T-helper 2 cell (primary cell): ENCODE data around the gene RAB27B.

ENCODE experiments used
- DNase-seq, 5 experiments: peaks; one replicate each; pipeline versions ENCODE4 v3.0.0 to v3.0.0-alpha.2; 2012 to 2022

The RAB27B gene

DNA sequence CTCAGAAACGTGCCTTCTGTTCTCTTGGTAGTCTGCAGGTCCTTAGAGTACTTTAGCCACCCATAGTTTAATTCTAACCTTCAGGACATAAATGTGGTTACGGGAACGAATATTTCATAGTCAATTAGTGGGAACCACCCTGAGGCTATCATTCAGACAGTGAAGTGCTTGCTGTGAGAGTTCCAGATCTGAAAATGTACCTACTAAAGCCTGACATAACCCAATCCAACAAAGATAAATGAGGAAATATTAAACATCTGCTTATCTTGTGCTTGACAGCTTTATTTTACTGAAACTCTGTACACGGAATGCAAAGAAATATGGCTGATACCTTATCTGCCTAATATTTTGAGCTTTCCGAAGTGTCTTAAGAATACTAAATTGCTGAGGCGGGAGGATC is 43.0 kb downstream of the RAB27B start:
- no peak for DNase-seq

DNA sequence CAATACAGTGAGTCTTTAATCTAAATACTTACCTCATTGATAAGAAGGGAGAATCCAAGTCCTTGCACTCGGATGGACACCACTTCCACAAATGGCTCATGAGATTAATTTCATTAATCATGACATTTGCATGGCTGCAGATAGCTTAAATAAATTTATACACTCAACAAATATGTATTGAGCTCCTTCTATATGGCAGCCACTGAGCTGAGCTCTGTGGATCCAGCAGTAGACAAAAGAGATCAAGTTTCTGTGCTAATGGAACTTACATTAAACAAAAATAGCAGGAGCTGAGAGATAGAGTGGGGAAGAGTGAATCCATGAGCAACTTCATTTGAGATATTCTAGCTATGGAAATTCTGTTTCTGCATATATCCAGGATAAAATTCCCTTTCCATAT is 44.4 kb downstream of the RAB27B start:
- no peak for DNase-seq

DNA sequence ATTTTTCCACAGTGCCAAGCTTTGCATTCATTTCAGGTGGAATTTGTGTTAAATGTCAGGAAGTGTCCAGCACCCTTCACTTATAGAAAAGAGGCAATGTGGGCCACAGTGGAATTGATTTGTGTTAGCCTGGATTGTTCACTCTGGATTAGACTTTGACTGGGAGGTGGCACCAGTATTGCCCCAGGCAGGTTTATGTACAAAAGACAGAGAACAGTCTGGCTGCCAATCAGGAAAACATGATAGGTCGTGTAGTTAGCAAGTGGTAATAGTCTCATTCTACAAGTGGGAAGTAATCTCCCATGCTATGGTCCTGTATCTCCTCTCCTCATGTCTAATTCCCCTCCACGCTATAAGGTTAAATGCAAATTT is 45.6 kb downstream of the RAB27B start:
- DNase-seq, result no peak

DNA sequence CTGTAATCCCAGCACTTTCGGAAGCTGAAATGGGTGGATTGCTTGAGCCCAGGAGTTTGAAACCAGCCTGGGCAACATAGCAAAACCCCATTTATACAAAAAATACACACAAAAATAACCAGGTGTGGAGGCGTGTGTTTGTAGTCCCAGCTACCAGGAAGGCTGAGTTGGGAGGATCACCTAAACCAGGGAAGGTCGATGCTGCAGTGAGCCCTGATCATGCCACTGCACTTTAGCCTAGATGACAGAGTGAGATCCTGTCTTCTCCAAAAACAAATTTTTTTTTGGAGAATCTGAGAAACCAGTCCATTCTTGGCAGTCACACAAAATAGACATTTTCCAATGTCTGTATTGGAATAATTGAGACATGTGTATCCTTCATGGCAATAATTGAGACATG is 46.8 kb downstream of the RAB27B start:
- DNase-seq, result no peak

DNA sequence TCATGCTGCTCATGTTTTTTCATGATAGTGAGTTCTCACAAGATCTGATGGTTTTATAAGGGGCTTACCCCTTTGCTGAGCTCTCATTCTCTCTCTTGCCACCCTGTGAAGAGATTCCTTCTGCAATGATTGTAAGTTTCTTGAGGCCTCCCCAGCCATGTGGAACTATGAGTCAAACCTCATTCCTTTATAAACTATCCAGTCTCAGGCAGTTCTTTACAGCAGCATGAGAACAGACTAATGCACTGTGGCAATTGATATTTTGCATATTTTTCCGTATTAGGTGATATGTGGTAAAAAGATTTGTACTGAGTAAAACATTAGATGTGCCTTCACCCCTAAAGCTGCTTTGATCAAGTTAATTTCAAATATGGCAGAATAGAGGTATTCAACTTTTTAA is 48.8 kb downstream of the RAB27B start:
- no peak for DNase-seq

DNA sequence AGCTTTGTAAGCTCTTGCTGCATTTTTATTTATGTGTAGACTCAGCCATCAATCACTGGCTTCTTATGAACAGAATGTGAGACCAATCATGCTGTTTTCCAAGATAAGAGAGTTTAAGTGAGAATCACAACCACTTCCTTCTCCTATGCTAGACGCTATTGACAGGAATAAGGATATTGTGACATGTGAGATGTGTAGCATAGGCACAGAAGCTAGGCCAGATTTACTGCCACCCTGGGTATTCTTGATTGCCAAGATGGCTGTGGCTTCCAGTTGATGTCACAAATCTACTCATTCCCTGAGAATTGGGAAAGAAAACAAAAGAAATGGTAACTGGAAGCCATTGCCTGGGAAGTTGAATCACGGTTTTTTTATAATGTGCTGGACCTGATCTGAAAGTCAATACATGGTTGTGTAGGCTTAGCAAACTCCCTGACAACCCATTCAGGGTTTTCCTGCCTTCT is 49.9 kb downstream of the RAB27B start:
- DNase-seq, result no peak

DNA sequence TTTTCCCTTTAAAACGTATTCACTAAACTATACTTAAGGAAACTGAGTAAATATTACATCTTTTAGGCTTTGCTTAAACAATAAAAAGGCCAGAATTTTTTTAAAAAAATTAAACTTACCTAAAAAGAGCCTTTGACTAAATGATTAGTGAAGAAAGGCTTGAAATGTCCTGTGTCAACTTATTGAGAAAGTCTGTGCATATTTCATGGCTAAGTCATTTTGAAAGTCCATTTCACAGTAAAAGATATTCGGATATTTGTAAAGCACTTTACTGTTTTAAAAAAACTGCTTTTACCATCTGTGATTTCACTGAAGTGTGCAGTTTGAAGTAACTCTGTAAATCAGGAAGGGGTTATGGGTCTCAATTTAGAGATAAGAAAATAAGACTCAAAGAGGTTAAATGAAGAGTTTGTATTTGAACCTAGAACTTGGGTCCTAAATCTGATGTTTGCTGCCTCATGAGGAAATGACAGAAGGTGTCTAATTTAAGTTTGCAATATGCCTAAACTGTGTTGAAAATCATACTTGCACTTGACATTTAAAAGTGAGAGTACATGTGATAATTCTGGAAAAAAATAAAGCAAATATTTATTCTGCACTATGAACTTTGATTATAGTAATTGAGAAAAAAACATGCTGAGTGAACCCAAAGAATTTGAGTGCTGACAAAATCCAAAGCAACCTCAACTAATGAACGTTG is 50.5 kb downstream of the RAB27B start:
- no peak for DNase-seq

DNA sequence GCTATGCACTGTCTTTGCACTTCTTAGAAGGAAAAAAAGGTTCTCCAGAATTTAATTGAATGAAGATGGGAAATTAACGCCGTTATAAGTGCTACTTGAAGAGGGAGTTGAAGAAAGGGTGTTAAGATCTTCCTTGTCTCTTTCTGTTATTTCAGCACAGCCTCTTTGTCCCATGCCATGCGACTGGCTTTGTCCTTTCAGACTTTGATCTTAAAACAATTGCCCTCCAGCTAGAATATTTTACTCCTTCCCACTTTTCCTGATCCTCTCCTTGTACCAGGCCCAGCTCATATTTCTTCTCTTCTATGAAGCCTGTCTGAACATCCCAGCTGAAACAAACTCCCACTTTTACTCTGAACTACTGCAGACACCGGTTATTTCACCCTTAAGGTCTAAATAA is 51.4 kb downstream of the RAB27B start:
- no peak for DNase-seq

DNA sequence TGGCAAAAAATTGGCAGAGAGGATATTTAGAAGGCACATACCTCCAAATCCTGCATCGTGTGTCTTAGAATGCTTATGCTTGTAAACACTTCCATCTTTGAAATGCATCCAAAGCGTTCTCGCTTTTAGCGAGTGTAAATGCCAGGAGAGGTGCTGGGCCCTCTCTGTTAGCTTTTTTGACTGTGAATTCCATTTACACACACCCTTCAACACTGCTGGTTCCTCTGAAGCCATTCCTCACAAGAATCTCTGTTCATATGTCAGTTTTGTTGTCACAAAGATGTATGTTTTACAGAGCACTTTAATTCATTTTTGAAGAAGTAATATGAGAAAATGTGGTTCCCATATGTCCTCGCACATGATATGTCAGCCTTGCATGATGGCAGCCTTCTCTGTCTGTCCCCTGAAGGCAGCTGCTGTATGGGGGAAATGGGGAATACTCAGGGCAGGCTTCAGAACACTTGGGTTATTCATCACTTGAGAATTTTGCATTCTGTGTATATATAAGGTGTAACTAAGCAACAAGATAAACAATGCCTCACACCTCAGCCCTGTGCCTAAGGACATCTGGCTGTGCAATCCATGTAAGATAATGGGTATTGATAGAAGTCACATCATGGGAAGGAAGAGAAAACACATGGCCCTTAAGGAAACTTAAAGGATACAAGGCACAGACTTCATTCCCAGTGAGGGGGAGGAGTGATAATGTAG is 52.3 kb downstream of the RAB27B start:
- no peak for DNase-seq

DNA sequence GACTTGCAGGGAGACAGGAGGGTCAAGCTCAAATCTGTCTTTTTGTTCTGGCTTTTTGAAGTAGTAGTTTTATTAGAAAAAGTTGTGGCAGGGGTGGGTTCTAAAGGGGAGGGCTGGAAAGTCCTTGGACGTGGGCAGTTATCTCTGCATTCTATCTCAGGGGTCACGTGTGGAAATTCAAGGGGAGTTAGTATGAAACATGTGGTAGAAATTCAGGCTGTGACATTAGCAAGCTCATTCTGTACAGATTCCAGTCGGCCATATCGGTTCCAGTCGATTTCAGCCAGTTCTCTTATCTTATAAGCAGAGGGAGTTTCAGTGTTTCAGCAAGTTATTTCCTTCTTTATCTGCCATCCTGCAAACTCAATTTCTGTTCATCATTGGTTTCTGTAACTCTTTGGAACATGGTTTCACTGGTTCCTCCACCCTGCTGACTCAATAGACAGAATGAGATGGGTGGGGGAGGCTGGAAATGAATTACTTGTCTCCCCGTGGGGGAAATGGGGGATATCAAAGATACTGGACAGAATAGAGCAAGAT is 53.0 kb downstream of the RAB27B start:
- DNase-seq, result no peak

DNA sequence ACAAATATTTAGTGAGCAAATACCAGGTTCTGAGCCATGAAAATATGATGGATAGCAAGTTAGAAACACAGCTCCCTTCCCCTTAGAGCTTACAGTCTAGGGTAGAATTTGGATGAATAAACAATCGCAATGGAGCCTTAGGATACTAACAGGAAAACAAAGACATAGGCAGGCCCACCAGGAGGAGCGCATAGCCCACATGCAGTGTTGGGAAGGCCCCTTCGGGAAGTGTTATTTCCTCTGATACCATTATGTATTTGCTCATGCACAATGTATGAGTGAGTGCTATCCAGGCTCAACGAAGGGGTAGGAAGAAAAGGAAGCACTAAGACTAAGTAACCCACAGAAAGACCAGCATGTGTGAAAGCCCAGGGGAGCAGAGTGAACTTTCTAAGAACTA is 54.0 kb downstream of the RAB27B start:
- DNase-seq, result no peak

DNA sequence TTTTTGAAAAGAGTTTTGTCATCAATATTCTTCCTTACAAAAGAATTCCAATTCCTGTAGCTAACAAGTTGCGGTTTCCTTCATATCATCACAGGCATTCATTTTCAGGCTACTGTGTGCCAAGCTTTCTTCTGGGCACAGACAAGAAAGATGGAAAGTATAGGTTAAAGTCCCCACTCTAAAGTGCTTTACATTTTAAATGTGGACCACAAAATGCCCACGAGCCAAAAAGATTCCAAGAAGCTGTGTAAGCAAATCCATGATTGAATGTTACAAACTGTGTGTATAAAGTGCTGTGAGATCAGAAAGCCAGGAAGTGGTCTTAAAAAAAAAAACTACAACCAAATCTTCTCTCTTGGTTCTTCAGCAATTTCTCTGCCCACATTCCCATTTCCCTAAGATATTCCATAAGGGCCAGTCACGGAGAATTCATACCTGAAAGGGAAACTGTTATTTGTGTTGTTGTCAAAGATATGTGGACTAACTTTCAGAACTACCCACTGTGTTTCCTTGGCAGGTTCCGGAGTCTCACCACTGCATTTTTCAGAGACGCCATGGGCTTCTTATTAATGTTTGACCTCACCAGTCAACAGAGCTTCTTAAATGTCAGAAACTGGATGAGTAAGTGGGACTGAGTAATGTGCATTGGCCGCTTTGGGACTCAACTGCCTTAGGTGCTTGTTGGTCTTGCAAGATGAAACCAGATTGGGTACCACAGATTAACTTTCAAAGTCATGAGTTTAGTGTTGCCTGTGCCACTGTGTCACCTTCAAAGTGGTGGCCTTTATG is 55.7 kb downstream of the RAB27B start:
- DNase-seq, result no peak

DNA sequence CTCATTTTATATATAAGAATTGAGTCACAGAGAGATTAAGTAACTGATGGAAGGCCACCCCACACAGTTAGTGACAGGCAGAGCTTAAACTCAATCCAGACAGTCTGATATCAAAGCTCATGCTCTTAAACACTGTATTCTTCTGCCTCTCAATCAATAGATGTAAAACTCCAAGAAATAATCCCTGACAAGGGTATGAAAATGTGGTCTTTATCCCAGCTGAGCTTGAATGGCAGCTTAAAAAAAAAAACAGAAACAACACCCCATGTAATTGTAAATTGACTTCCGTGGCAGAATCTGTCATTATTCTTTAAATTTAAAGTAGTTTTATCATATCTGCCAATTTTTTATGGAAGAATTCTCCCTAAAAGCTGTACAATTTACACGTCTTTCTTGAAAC is 60.1 kb downstream of the RAB27B start:
- no peak for DNase-seq

DNA sequence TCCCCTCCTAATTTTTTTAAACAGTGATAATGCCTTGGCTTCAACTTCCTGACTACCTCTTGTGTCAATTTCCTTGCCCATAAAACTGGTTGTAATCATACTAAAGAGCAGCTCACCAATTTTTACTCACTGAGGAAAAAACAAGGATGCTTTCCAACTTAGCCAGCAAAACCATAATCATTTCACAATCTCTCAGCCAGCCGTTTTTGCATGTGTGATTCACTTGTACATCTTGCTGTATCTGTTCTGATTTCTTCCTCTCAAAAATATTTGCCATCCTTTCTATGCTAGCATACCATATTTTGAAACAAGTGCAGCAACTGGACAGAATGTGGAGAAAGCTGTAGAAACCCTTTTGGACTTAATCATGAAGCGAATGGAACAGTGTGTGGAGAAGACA is 60.7 kb downstream of the RAB27B start:
- DNase-seq, result no peak

DNA sequence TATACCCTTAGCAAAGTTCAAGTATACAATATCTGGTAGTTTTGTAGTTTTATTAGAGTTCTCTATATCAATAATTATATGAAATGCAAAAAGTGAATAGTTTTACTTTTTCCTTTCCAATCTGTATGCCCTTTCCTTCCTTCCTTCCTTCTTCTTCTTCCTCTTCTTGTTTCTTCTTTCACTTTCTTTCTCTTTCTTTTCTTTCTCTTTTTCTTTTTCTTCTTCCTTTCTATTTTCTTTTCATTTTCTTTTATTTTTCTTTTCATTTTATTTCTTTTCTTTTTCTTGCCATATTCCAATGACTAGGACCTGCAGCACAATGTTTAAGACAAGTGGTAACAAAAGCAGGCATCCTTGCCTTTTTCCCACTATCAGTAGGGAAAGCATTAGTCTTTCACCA is 71.2 kb downstream of the RAB27B start:
- no peak for DNase-seq

DNA sequence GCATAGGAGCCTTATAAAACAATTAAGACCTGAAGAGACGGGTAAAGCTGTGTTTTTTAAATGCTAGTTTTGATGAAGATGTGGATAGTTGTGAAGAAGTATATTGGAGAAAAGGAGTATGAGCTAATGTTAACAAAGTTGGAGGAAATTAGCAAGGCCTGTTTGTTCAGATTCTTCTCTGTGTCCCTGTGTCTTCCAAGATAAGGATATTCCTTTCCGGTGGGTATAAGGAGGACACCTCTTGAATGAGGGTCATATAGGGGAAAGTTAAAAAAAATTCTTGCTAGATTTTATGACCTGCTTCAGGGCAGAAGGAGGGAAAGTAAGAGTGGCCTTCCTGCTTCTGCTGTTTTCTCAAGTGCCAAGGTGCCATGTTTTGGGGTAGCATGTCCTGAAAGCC is 72.0 kb downstream of the RAB27B start:
- DNase-seq, result no peak

DNA sequence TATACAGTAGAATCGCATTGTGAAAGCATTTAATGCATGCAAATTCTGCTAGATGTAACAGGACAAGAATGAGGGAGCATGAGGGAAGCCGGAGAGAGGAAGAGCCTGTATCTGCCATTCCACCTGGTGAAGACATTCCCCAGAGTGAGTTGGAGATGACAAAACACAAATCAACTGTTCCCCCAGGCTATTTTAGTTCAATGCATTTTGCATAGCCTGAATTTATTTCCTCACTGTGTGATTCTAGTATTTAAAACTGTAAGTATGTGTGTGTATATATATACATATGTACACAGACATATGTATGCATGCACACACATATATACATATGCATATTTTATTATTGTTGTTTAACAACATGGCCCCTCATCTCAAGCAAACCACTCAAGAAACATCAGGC is 76.3 kb downstream of the RAB27B start:
- no peak for DNase-seq

DNA sequence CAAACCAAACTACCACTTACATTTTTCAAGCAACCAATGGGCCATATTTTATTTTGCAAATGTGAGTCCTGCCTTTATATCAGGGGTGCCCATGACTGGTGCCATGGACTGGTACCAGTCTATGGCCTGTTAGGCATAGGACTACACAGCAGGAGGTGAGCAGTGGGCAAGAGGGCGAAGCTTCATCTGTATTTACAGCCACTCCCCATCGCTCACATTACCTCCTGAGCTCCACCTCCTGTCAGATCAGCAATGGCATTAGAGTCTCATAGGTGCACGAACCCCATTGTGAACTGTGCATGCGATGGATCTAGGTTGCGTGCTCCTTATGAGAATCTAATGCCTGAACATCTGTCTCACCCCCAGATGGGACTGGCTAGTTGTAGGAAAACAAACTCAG is 77.4 kb downstream of the RAB27B start:
- DNase-seq, result no peak

DNA sequence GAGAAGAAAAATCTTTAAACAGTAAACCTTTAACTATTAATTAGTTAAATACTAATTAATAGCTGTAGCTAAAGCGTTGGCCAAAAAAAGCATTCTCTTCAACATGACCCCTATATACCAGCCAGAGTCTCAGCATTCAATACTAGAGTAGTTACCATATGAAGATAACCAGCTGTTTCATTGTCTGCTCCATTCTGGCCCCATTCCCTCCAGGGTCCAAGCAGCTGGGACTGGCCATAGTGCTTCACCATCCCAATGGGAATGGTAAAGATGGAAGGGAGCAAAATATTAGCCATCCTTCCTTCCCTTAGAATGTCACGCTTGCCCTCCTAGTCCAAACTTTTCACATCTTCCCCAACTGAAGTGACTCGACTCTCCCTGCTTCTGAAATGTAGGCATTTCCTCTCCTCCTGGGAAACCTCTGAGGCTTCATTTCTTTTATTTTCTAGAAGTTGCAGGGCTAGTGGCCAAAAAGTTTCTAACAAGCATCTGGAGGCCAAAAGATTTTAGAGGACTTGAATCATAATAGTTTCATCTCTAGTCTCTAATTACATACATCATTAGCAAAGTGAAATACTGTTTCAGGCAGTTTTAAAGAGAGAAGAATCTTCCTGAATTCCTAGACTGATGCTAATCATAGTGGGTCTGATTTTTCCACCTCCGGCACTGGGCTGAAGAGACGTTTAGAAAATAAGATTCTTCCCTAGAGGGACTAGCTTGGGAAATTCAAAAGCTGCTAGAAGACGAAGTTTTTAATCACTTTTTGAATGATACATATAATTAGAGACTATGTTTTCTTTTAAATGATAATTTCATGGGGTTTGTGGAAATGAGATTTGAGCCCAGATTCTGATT is 78.3 kb downstream of the RAB27B start:
- no peak for DNase-seq

DNA sequence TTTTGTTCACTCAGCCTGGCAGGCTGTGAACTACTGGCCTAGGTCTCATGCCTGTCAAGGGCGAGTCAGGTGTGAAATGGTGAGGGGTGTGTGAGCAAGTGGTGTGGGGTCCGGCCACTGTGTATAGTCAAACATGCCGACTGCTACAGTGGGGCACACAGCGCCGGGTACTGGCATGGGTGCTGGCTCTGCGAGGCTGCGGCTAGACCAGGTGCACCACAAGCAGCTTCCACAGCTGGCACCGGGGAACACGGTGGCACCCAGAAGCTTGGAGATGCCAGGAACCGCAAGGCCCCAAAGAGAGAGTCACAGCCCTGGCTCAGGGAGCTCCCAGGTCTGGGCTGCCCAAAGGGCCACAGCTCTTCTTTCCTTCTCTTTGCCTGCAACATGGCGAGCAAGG is 81.3 kb downstream of the RAB27B start:
- no peak for DNase-seq

DNA sequence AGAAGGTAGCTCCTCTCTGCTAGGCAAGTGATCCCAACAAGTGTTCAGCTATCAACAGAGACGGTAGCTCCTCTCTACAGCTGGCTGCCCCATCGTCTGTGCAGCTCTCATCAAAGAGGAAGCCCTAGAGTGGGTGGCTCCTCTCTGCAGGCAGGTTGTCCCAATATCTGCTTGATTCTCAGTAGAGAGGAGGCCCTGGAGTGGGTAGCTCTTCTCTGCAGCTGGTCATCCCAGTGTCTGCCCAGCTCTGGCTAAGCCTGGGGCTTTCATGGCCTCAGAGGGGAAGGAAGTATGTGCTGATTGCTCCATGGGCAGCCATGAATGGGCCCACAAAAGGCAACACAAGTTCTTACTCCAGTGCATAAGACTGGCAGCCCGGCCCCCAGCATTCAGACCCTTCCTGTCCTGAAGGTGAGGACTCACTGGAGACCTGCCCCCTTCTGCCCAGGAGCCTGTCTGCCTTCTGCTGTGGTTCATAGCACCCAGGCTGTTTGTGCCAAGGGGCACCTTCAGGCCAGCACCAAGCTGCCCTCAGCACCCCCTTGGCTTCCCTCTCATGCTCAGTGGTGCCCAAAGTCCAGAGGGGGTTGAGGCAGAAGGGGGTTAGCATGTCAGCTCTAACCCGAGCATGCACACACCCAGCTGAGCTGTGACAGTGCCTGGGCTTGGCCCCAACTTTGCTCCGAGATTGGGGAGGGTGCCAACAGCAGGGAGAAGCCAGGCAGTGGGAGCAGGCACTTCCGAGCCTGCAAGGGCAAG is 82.1 kb downstream of the RAB27B start:
- no peak for DNase-seq

DNA sequence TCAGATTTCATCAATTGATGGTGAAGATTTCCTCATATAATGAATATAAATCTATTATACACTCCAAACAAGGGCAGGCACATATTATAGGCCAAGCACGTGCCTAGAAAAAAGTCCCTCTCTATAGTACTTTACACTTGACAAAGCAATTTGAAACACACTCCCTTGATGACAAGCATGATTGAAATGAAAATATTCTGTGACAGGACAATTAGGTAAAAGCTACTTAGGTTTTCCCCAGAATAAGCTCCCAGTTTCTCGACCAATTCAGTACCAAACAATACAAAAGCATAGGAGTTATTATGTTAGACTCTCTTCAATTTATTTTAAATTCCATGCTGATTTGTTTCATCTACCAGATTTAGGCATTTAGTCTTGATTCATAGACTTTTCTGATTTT is 83.3 kb downstream of the RAB27B start:
- no peak for DNase-seq
